Spleen (tissue), 11 donors: Measurements from ENCODE around the gene CCDC54. TPM values are rescaled to one million over a fixed set of nuclear protein-coding genes. Genes with fewer than 3 reads are reported as not detected.

ENCODE experiments used
- DNase-seq: peaks from one replicate; pipeline ENCODE4 v3.0.0-alpha.2; 2020
- H3K27ac ChIP-seq, 8 donors: fragments of 200-600 bp; sonication (generic) in 7 of 8; 1 replicate in 4 of 8; 2 replicates in 4 of 8; pipeline versions ENCODE4 v1.5.0 to v1.8.0; 2016 to 2021; ENCODE audit warnings: inconsistent platforms in 4 of 8, mild to moderate bottlenecking in 4 of 8, moderate library complexity in 1 of 8
- H3K27me3 ChIP-seq, 7 donors: fragments of 200-600 bp; sonication (generic) in 6 of 7; replicated peaks in 1 of 7; 1 replicate in 4 of 7; 2 replicates in 3 of 7; pipeline versions ENCODE4 v1.5.0 to v1.8.0; 2016 to 2021; ENCODE audit warnings: inconsistent platforms in 3 of 7, mild to moderate bottlenecking in 1 of 7
- H3K36me3 ChIP-seq, 6 donors: fragments of 200-600 bp; sonication (generic) in 5 of 6; 1 replicate in 4 of 6; 2 replicates in 2 of 6; pipeline versions ENCODE4 v1.5.0 to v1.8.0; 2016 to 2021; ENCODE audit warnings: inconsistent platforms in 2 of 6
- H3K4me1 ChIP-seq, 6 donors: fragments of 200-600 bp; sonication (generic) in 5 of 6; 1 replicate in 3 of 6; 2 replicates in 3 of 6; pipeline versions ENCODE4 v1.5.0 to v1.8.0; 2016 to 2021; ENCODE audit warnings: inconsistent platforms in 3 of 6
- H3K4me3 ChIP-seq, 8 donors: fragments of 200-600 bp; sonication (generic) in 7 of 8; 1 replicate in 4 of 8; 2 replicates in 4 of 8; pipeline versions ENCODE4 v1.5.0 to v1.8.0; 2016 to 2021; ENCODE audit warnings: inconsistent platforms in 4 of 8, mild to moderate bottlenecking in 4 of 8, moderate library complexity in 2 of 8
- H3K9me3 ChIP-seq, 8 donors: fragments of 200-600 bp; sonication (generic) in 7 of 8; 1 replicate in 4 of 8; 2 replicates in 4 of 8; pipeline versions ENCODE4 v1.5.0 to v1.8.0; 2016 to 2021; ENCODE audit warnings: inconsistent platforms in 4 of 8
- POLR2A ChIP-seq, 3 donors: fragments of 450-650 bp; IDR thresholded peaks; one replicate each; pipeline ENCODE4 v1.5.1; 2017; ENCODE audit warnings: antibody characterized with exemption in 3 of 3, mild to moderate bottlenecking in 1 of 3
- POLR2AphosphoS5 ChIP-seq, 3 donors: sonication (generic); formaldehyde crosslinking; IDR thresholded peaks; one replicate each; pipeline ENCODE4 v1.5.1; 2017; ENCODE audit warnings: antibody characterized with exemption in 3 of 3
- WGBS, 5 donors: extraction: QIAGEN DNeasy Blood & Tissue Kit in 3 of 5; methylation state at CpG; one replicate each; pipeline versions ENCODE4 v1.1.5 to v1.1.7; 2013 to 2018; 5-methylcytosine and 5-hydroxymethylcytosine counted together
- intact Hi-C: fragments of 100-400 bp; cut with DNase I; formaldehyde crosslinking; loops from one replicate; pipeline ENCODE4 v1.15.0; 2023; ENCODE audit warnings: low total_unique reads
- polyA plus RNA-seq, 3 donors: library from polyadenylated mRNA; stranded (reverse); fragments of 200-250 nt; gene quantifications; one replicate each; pipeline ENCODE4 v1.2.1, GENCODE V29; 2013
- total RNA-seq, 7 donors: library from RNA; depleted of rRNA in 3 of 7; stranded (reverse); fragments of >200 nt in 3 of 7; fragmentation: NEBNext Ultra II Directional in 4 of 7; extraction: Animal tissue kit (Norgen Biotek cat#: 25700) in 4 of 7; gene quantifications; one replicate each; pipeline versions ENCODE4 v1.1.0 to v1.2.1, GENCODE V29; 2016 to 2021
- TF ChIP-seq, protein P1 (sequence below), 11 experiments: fragments of 200-600 bp in 7 of 11; fragments of 450-650 bp in 4 of 11; sonication (generic) in 4 of 11; IDR thresholded peaks in 8 of 11; conservative IDR thresholded peaks in 3 of 11; 1 replicate in 7 of 11; 2 replicates in 4 of 11; pipeline versions ENCODE4 v1.4.0 to v1.8.0; 2016 to 2021; ENCODE audit warnings: antibody characterized with exemption in 11 of 11, inconsistent platforms in 4 of 11, mild to moderate bottlenecking in 1 of 11
- donor health status: healthy with polysubstance abuse.
- donor health status: DM: no; HTN: no; CAD: no; lungs with moderate emphysema.
- donor health status: DM: no; HTN: no; CAD: no.
- donor health status: Bipolar disorder and iron deficiency.
- donor health status: healthy.
- donor health status: DM: no; HTN: no; CAD: no.
- donor health status: DM: yes; HTN: yes; CAD: no.

The CCDC54 gene
- total and polyA plus RNA-seq, 10 donors = not detected

DNA sequence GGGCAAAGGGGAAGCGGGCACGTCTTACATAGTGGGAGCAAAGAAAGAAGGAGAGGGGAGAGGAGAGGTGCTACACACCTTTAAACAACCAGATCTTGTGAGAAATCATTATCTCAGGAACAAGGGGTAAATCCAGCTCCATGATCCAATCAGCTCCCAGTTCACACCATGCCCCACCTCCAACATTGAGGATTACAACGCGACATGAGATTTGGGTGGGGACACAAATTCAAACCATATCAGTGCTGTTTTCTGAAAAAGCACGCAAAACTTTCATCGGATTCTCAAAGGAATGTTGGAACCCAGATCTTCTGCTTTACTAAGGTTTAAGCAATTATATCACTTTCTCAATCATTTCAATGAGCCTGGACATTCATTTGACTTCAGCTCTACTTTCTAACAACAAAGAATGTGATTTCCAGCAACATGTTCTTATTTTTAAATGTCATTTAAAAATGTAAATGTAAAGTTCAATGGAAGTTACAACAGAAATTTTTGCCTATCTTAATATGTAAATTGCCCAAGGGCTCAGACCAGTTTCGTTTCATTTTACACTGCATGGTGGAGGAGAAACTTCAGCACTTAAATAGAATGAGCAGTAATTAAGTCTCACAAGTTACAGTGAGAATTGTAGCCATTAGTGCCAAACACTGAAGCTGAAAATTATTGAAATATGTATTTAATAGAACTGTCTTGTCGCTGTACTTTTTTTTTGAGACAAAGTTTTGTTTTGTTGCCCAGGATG is 8.4 kb upstream of the CCDC54 start:
- intact Hi-C loops = no loop called here
- DNase-seq = no peak
- TF ChIP-seq, protein P1, sequence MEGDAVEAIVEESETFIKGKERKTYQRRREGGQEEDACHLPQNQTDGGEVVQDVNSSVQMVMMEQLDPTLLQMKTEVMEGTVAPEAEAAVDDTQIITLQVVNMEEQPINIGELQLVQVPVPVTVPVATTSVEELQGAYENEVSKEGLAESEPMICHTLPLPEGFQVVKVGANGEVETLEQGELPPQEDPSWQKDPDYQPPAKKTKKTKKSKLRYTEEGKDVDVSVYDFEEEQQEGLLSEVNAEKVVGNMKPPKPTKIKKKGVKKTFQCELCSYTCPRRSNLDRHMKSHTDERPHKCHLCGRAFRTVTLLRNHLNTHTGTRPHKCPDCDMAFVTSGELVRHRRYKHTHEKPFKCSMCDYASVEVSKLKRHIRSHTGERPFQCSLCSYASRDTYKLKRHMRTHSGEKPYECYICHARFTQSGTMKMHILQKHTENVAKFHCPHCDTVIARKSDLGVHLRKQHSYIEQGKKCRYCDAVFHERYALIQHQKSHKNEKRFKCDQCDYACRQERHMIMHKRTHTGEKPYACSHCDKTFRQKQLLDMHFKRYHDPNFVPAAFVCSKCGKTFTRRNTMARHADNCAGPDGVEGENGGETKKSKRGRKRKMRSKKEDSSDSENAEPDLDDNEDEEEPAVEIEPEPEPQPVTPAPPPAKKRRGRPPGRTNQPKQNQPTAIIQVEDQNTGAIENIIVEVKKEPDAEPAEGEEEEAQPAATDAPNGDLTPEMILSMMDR (IDR thresholded peaks at IDR 0.05 in 8 of 11, conservative IDR thresholded peaks at IDR 0.05 in 3 of 11) = no peak
- no peak for TF ChIP-seq POLR2A (IDR thresholded peaks at IDR 0.05)
- TF ChIP-seq POLR2AphosphoS5 (IDR thresholded peaks at IDR 0.05) = no peak
- 84 to 90% (median 85%) methylated on average over 8 of the region's 8 CpGs for WGBS, 5 donors
- Histone ChIP-seq H3K27ac (no peak overlapping the region), H3K4me1 (peaks cover 0 to 7% (median 0%) of the 10 kb centered on the region in 6 donors), H3K9me3 (no peaks in the 10 kb centered on the region), H3K4me3 (no peak overlapping the region), H3K36me3 (no peaks in the 10 kb centered on the region), H3K27me3 (no peaks in the 10 kb centered on the region)

DNA sequence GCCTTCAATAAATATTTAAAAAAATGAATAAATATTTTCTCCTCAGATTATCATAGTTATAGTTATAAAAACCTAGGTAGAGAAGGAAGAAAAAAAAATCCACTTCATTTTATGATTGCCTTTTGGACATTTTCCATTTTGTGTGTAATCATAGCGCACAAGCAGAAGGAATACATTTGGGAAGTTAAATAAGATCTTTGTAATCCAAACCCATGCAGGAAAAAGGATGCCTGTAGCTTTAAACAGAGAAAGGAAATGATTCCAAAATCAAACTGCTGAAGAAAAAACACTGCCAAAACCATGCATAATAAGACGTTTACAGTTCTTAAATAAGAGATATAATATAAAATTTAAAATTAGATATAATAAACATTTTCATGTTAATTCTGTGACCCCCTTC is 7.4 kb upstream of the CCDC54 start:
- Histone ChIP-seq H3K27ac (no peak overlapping the region), H3K36me3 (no peaks in the 10 kb centered on the region), H3K27me3 (no peaks in the 10 kb centered on the region), H3K4me1 (peaks cover 0 to 7% (median 0%) of the 10 kb centered on the region in 6 donors), H3K4me3 (no peak overlapping the region), H3K9me3 (no peaks in the 10 kb centered on the region)
- DNase-seq = no peak
- intact Hi-C loops = no loop called here
- TF ChIP-seq POLR2AphosphoS5 (IDR thresholded peaks at IDR 0.05) (no peak), POLR2A (IDR thresholded peaks at IDR 0.05) (no peak)
- 35 to 52% (median 47%) methylated on average over 2 of the region's 2 CpGs for WGBS, 5 donors

DNA sequence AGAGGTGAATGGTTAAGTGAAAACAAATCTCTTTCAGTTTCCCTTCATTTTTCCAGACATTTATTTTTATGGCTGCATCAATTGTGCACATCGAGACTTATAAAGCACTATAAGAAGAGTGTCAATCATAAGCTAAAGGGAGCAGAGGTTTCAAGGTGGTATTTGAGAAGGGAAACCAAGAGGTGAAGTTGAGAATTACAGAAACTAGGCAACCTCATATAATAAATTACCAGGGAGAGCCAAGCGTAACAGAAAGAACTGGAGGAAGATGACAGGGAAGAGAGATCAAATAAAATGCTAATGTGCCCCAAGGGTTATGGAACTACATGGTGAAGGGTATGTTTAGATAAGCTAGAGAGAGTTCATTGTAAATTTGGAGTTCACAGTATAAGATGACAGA is 6.3 kb upstream of the CCDC54 start:
- 85 to 90% (median 87%) methylated on average over 2 of the region's 2 CpGs for WGBS, 5 donors
- intact Hi-C loops = no loop called here
- no peak for TF ChIP-seq POLR2AphosphoS5 (IDR thresholded peaks at IDR 0.05)
- no peak for TF ChIP-seq POLR2A (IDR thresholded peaks at IDR 0.05)
- TF ChIP-seq, protein P1 (IDR thresholded peaks at IDR 0.05 in 8 of 11, conservative IDR thresholded peaks at IDR 0.05 in 3 of 11) = no peak

DNA sequence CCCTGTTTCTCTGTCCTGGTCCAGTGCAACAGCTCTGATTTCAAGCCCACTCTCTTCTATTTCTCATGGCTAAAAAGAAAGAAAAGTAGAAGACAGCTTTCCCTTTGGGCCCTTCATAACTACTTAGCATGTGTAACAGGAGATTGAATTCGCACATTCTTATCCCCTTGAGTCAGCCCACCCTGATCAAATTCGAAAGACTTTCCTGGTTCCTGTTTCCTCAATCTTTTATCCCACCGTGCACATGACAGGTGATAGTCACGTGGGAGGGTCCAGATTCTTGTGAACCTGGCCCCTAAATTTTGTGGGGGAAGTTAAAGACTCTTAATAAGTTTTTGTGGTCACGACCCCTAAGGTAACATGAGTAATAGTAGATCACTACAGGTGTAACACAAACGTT is 4.7 kb upstream of the CCDC54 start:
- no peak for TF ChIP-seq POLR2A (IDR thresholded peaks at IDR 0.05)
- no peak for TF ChIP-seq POLR2AphosphoS5 (IDR thresholded peaks at IDR 0.05)
- TF ChIP-seq, protein P1 (IDR thresholded peaks at IDR 0.05 in 8 of 11, conservative IDR thresholded peaks at IDR 0.05 in 3 of 11) = no peak
- Histone ChIP-seq H3K9me3 (no peaks in the 10 kb centered on the region), H3K4me3 (no peak overlapping the region), H3K4me1 (peaks cover 0 to under 1% (median 0%) of the 10 kb centered on the region in 6 donors), H3K36me3 (no peaks in the 10 kb centered on the region), H3K27me3 (no peaks in the 10 kb centered on the region), H3K27ac (no peak overlapping the region)
- no peak for DNase-seq
- intact Hi-C loops = no loop called here
- 71 to 85% (median 77%) methylated on average over 6 of the region's 6 CpGs for WGBS, 5 donors

More for the DNA sequence above, 6.3 kb upstream of the CCDC54 start:
- H3K9me3 ChIP-seq = no peaks in the 10 kb centered on the region
- no peak for DNase-seq
- peaks cover 0 to 7% (median 0%) of the 10 kb centered on the region in 6 donors for H3K4me1 ChIP-seq
- no peak overlapping the region for H3K27ac ChIP-seq
- no peak overlapping the region for H3K4me3 ChIP-seq
- no peaks in the 10 kb centered on the region for H3K36me3 ChIP-seq
- no peaks in the 10 kb centered on the region for H3K27me3 ChIP-seq
